Measurements from ENCODE around the gene AFG1L. TPM values are rescaled to one million over a fixed set of nuclear protein-coding genes. Genes with fewer than 3 reads are reported as not detected.
A peak's percentile ranks its signal among the peaks of the same experiment; 100 is the strongest.

The AFG1L gene
- total RNA-seq, 1 donor from 2014 or later, result 9.4 TPM

DNA sequence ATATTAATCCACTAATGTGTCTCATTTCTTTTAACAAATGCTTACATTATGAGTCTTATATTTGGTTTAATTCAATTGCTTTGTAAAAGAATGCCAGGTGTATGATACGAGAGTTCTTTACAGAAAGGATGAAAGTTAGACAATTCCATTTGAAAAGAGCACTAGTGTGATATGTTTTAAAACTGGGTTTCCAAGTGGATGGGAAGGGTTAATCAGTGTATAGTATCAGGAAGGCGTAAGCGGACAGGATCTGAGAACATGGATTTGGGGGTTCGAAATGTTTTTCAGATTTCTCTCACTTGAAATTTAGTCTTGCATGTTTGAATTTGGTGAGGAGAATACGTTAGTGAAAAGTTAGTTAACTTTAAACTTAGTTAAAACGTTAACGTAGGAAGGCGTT, 268.4 kb downstream of the AFG1L start:
- Mint-ChIP-seq H3K4me3 (ENCODE audit: unreplicated experiment) (peak overlapping the region; percentile 93), H3K27me3 (ENCODE audit: unreplicated experiment) (peaks cover 14% of the 10 kb centered on the region), H3K9me3 (ENCODE audit: unreplicated experiment) (peaks cover 18% of the 10 kb centered on the region), H3K4me1 (ENCODE audit: low read depth, unreplicated experiment) (peaks cover 16% of the 10 kb centered on the region), H3K36me3 (ENCODE audit: unreplicated experiment) (peaks cover 7% of the 10 kb centered on the region), H3K27ac (ENCODE audit: unreplicated experiment) (no peak overlapping the region)
- TF ChIP-seq, protein P1, sequence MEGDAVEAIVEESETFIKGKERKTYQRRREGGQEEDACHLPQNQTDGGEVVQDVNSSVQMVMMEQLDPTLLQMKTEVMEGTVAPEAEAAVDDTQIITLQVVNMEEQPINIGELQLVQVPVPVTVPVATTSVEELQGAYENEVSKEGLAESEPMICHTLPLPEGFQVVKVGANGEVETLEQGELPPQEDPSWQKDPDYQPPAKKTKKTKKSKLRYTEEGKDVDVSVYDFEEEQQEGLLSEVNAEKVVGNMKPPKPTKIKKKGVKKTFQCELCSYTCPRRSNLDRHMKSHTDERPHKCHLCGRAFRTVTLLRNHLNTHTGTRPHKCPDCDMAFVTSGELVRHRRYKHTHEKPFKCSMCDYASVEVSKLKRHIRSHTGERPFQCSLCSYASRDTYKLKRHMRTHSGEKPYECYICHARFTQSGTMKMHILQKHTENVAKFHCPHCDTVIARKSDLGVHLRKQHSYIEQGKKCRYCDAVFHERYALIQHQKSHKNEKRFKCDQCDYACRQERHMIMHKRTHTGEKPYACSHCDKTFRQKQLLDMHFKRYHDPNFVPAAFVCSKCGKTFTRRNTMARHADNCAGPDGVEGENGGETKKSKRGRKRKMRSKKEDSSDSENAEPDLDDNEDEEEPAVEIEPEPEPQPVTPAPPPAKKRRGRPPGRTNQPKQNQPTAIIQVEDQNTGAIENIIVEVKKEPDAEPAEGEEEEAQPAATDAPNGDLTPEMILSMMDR (IDR thresholded peaks at IDR 0.05; ENCODE audit: partially characterized antibody, unreplicated experiment), result no peak
- no peak for DNase-seq

DNA sequence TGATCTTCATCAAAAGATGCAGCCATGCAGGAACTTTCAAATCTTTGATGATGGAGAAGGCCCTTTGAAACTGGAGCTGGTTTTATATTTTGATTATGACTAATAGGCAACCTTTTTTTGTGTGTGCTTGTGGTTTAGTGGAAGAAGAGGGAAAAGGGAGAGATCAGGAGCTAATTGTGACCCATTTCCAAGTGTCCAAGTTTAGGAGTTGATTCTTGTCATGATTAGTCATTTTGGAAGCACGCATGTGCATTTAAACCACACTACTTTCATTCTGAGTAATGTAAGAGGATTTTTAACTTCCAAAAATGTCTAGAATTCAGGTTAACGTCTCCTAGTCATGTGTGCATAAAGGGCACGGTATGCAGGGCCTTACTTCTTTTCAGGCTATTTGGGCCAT, 269.3 kb downstream of the AFG1L start:
- H3K27ac Mint-ChIP-seq (ENCODE audit: unreplicated experiment), result no peak overlapping the region
- H3K27me3 Mint-ChIP-seq (ENCODE audit: unreplicated experiment), result peaks cover 12% of the 10 kb centered on the region
- TF ChIP-seq, protein P1 (IDR thresholded peaks at IDR 0.05; ENCODE audit: partially characterized antibody, unreplicated experiment), result no peak
- no peak for DNase-seq
- peaks cover 12% of the 10 kb centered on the region for H3K9me3 Mint-ChIP-seq (ENCODE audit: unreplicated experiment)
- H3K4me1 Mint-ChIP-seq (ENCODE audit: low read depth, unreplicated experiment), result peaks cover 16% of the 10 kb centered on the region
- no peak overlapping the region for H3K4me3 Mint-ChIP-seq (ENCODE audit: unreplicated experiment)
- H3K36me3 Mint-ChIP-seq (ENCODE audit: unreplicated experiment), result peaks cover 7% of the 10 kb centered on the region

DNA sequence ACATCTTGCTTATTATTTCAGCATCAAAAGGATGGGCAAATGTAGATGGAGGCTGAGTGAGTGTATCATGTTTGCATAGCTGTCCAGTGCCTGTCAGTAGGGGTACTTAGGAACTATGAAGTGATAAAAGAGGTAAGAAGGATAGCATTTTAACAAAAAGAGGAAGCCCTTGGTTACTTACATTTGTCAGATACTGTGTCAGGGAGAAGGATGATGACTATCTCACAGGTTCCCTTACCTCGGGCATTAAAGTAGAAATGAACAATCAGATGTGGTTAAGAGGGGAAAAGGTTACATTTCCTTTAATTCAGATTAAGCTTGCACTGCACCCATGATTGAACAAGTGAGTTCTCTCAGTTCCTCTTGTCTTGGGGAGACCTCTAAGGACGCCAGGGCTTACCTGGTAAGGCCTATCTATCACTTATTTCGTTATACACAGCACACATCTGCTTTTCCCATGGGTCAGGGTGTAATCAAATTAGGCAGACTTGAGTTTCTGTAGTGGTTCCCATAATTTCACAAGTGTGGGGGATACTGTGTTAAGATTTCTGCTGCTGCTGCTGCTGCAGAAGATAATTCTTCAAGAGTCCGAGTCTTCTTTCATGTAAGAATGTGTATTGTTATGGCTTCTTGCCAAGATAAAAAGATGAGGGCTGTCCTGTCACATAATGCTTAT, 270.4 kb downstream of the AFG1L start:
- H3K36me3 Mint-ChIP-seq (ENCODE audit: unreplicated experiment), result peaks cover 7% of the 10 kb centered on the region
- peaks cover 16% of the 10 kb centered on the region for H3K4me1 Mint-ChIP-seq (ENCODE audit: low read depth, unreplicated experiment)
- TF ChIP-seq, protein P1 (IDR thresholded peaks at IDR 0.05; ENCODE audit: partially characterized antibody, unreplicated experiment), result no peak
- peaks cover 12% of the 10 kb centered on the region for H3K9me3 Mint-ChIP-seq (ENCODE audit: unreplicated experiment)
- no peak overlapping the region for H3K4me3 Mint-ChIP-seq (ENCODE audit: unreplicated experiment)
- peaks cover 12% of the 10 kb centered on the region for H3K27me3 Mint-ChIP-seq (ENCODE audit: unreplicated experiment)
- no peak for DNase-seq
- no peak overlapping the region for H3K27ac Mint-ChIP-seq (ENCODE audit: unreplicated experiment)

DNA sequence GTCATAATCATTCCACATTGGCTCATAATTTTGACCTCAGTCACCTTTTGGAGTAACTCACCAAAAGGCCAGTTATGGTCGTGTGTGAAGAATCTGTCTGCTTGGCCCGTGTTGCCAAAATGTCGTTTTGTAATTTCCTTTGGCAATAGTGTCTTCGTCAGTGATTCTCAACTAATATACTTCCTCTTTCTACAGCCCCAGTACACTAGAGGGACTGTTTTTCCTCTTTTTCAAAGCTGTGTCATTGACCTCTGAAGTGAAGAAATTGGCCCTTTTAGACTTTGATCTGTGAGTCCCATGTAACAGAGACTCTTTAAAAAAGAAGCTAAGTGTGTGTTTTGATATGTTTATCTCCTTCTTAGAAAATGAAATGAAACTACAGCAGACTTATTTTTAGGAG, 271.0 kb downstream of the AFG1L start:
- Mint-ChIP-seq H3K4me1 (ENCODE audit: low read depth, unreplicated experiment) (peaks cover 16% of the 10 kb centered on the region), H3K27ac (ENCODE audit: unreplicated experiment) (no peak overlapping the region), H3K27me3 (ENCODE audit: unreplicated experiment) (peaks cover 12% of the 10 kb centered on the region), H3K36me3 (ENCODE audit: unreplicated experiment) (peaks cover 7% of the 10 kb centered on the region), H3K9me3 (ENCODE audit: unreplicated experiment) (peaks cover 12% of the 10 kb centered on the region), H3K4me3 (ENCODE audit: unreplicated experiment) (no peak overlapping the region)
- TF ChIP-seq, protein P1 (IDR thresholded peaks at IDR 0.05; ENCODE audit: partially characterized antibody, unreplicated experiment), result no peak
- no peak for DNase-seq

DNA sequence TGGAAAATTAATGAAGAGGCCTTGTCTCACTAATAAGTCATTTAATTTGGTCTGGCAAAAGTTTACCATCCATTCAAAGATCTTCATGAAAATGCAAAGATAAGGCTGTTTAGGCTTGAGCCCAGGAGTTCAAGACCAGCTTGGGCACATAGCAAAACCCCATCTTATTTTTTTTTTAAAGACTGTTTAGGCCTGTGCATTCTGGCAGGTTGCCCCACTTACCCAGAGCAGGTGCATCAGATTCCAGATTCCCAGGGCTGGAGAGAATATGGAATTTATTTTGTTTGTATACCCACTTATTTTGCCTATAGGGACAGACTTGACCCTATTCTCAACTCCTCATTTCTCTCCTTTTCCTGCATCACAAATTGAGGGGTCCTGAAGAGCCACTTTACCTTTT, 271.6 kb downstream of the AFG1L start:
- H3K4me3 Mint-ChIP-seq (ENCODE audit: unreplicated experiment), result no peak overlapping the region
- peaks cover 12% of the 10 kb centered on the region for H3K27me3 Mint-ChIP-seq (ENCODE audit: unreplicated experiment)
- H3K27ac Mint-ChIP-seq (ENCODE audit: unreplicated experiment), result no peak overlapping the region
- no peak for DNase-seq
- peaks cover 8% of the 10 kb centered on the region for H3K36me3 Mint-ChIP-seq (ENCODE audit: unreplicated experiment)
- TF ChIP-seq, protein P1 (IDR thresholded peaks at IDR 0.05; ENCODE audit: partially characterized antibody, unreplicated experiment), result no peak
- peaks cover 16% of the 10 kb centered on the region for H3K4me1 Mint-ChIP-seq (ENCODE audit: low read depth, unreplicated experiment)
- H3K9me3 Mint-ChIP-seq (ENCODE audit: unreplicated experiment), result peaks cover 12% of the 10 kb centered on the region

All from glutamatergic neuron (in vitro differentiated cells).